Kidney (tissue), 14 donors: ENCODE measurements around the gene FAM20B. TPM values are rescaled to one million over a fixed set of nuclear protein-coding genes. Genes with fewer than 3 reads are reported as not detected.

ENCODE experiments used
- DNase-seq, 5 donors: peaks; one replicate each; pipeline ENCODE4 v3.0.0-alpha.2; 2013 to 2020
- FAIRE-seq: peaks from 2 replicates; lab custom pipeline; 2012; peaks lifted over from hg19 to GRCh38; lab: Jason Lieb, UNC
- H3K27ac ChIP-seq, 2 donors: one replicate each; pipeline ENCODE4 v1.7.0; 2013; ENCODE audit warnings: low read depth in 2 of 2, low read length in 2 of 2, inconsistent platforms in 1 of 2
- H3K27me3 ChIP-seq: one replicate; pipeline ENCODE4 v1.7.1; 2013; ENCODE audit warnings: low read length, inconsistent platforms; ENCODE audit not compliant: control insufficient read depth, insufficient read depth
- H3K36me3 ChIP-seq, 3 donors: one replicate each; pipeline versions ENCODE4 v1.7.0 to v1.7.1; 2013; ENCODE audit warnings: low read length in 3 of 3, control low read depth in 1 of 3, inconsistent platforms in 1 of 3; ENCODE audit not compliant: insufficient read depth in 3 of 3, control insufficient read depth in 2 of 3
- H3K4me1 ChIP-seq, 3 donors: one replicate each; pipeline versions ENCODE4 v1.7.0 to v1.7.1; 2013; ENCODE audit warnings: low read length in 3 of 3, inconsistent platforms in 1 of 3, low read depth in 1 of 3; ENCODE audit not compliant: control insufficient read depth in 2 of 3, insufficient read depth in 2 of 3
- H3K4me3 ChIP-seq, 3 donors: one replicate each; pipeline versions ENCODE4 v1.7.0 to v1.8.1; 2013; ENCODE audit warnings: low read length in 3 of 3, control low read depth in 1 of 3, inconsistent platforms in 1 of 3
- H3K9ac ChIP-seq, 3 donors: one replicate each; pipeline versions ENCODE4 v1.7.0 to v1.7.1; 2013; ENCODE audit warnings: low read length in 3 of 3, control low read depth in 1 of 3, inconsistent platforms in 1 of 3
- H3K9me3 ChIP-seq, 3 donors: one replicate each; pipeline versions ENCODE4 v1.7.0 to v1.7.1; 2013; ENCODE audit warnings: low read length in 3 of 3, control low read depth in 1 of 3, inconsistent platforms in 1 of 3; ENCODE audit not compliant: control insufficient read depth in 2 of 3, insufficient read depth in 1 of 3
- CTCF ChIP-seq: IDR thresholded peaks from 3 replicates; pipeline ENCODE4 v1.5.1; 2012; ENCODE audit warnings: mild to moderate bottlenecking, moderate library complexity, borderline replicate concordance; ENCODE audit not compliant: insufficient read depth; ENCODE audit errors: extremely low read depth
- intact Hi-C: fragments of 100-400 bp; cut with DNase I; formaldehyde crosslinking; loops from one replicate; pipeline ENCODE4 v1.11.1; 2022
- polyA plus RNA-seq: library from polyadenylated mRNA; stranded (reverse); fragments of 350-450 nt; fragmentation: Illumina TruSeq; extraction: RNeasy Lipid Tissue Mini Kit (QIAGEN cat#74804); gene quantifications from one replicate; pipeline ENCODE4 v1.2.3, GENCODE V29; 2014; ENCODE audit warnings: low read depth, low replicate concordance; ENCODE audit not compliant: insufficient read depth
- total RNA-seq: library from RNA; stranded (reverse); fragmentation: NEBNext Ultra II Directional; extraction: Animal tissue kit (Norgen Biotek cat#: 25700); gene quantifications from one replicate; pipeline ENCODE4 v1.2.1, GENCODE V29; 2021
- donor health status: control.
- donor health status: control.
- donor health status: control.
- donor health status: control.
- donor health status: control.
- donor health status: DM: yes; HTN: yes; CAD: no.
- donor health status: Normal renal cell carcinoma (clear cell type).

FAM20B gene
- total and polyA plus RNA-seq, 2 donors from 2014 or later, result 17.0 to 50.2 TPM

GRCh38 chr1:179103999-179104398, 78.3 kb downstream of the FAM20B start:
- Histone ChIP-seq H3K27ac (no peak overlapping the region), H3K27me3 (no peaks in the 10 kb centered on the region), H3K36me3 (peaks cover 0 to 12% (median 6%) of the 10 kb centered on the region in 3 donors), H3K4me1 (no peaks in the 10 kb centered on the region), H3K4me3 (no peak overlapping the region), H3K9me3 (no peaks in the 10 kb centered on the region), H3K9ac (no peak overlapping the region)
- intact Hi-C loops, result no loop called here
- no peak for DNase-seq
- no peak for TF ChIP-seq CTCF
- FAIRE-seq, result no peak

- Histone ChIP-seq H3K27ac (no peak overlapping the region), H3K27me3 (no peaks in the 10 kb centered on the region), H3K4me1 (no peaks in the 10 kb centered on the region), H3K9ac (no peak overlapping the region), H3K36me3 (peaks cover 0 to 16% (median 8%) of the 10 kb centered on the region in 3 donors), H3K4me3 (no peak overlapping the region), H3K9me3 (no peaks in the 10 kb centered on the region)
- intact Hi-C loops, result no loop called here
- FAIRE-seq, result no peak
- no peak for TF ChIP-seq CTCF
- no peak for DNase-seq
Observed at GRCh38 chr1:179104611-179105250, 79.0 kb downstream of the FAM20B start.

- H3K9me3 ChIP-seq, result no peaks in the 10 kb centered on the region
- H3K4me1 ChIP-seq, result no peaks in the 10 kb centered on the region
- TF ChIP-seq CTCF, result no peak
- H3K27me3 ChIP-seq, result no peaks in the 10 kb centered on the region
- H3K36me3 ChIP-seq, result peaks cover 0 to 21% (median 13%) of the 10 kb centered on the region in 3 donors
- peak in 2 of 5 donors; percentile 25 for DNase-seq
- H3K9ac ChIP-seq, result no peak overlapping the region
- FAIRE-seq, result no peak
- no peak overlapping the region for H3K27ac ChIP-seq
- intact Hi-C loops, result no loop called here
- no peak overlapping the region for H3K4me3 ChIP-seq
Observed at GRCh38 chr1:179105393-179105792, 79.7 kb downstream of the FAM20B start.
